Head of caudate nucleus (tissue), 42 donors: Measurements from ENCODE around the gene CHRNB2.
A peak's percentile ranks its signal among the peaks of the same experiment; 100 is the strongest.

Source experiments
- DNase-seq, 42 donors: peaks; one replicate each; pipeline versions ENCODE4 v3.0.0 to v3.0.0-alpha.2; 2020 to 2021; ENCODE audit warnings: mixed read lengths in 7 of 42
- intact Hi-C: fragments of 100-400 bp; cut with DNase I; formaldehyde crosslinking; loops from one replicate; pipeline ENCODE4 v1.15.0; 2022

The CHRNB2 gene

DNA sequence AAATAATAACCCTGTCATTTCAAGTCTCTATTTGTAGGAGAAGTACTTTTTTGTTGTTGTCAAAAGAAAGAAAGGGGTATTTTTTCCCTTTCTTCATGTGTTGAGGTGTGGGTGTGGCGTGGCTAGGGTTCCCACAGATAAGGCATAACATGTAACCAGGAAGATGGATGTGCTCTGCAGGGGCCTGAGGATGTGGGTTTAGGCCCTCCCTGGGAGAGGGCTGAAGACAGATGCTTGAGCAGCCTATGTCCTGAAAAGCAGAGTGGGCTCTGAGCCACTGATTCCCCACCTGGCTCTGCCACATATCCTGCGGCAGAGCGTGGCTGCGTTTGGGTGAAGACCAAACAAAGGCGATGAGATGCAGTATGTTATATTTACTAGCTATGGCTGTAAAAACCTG lies 54.3 kb downstream of the CHRNB2 start:
- intact Hi-C loops = no loop called here
- DNase-seq = no peak

DNA sequence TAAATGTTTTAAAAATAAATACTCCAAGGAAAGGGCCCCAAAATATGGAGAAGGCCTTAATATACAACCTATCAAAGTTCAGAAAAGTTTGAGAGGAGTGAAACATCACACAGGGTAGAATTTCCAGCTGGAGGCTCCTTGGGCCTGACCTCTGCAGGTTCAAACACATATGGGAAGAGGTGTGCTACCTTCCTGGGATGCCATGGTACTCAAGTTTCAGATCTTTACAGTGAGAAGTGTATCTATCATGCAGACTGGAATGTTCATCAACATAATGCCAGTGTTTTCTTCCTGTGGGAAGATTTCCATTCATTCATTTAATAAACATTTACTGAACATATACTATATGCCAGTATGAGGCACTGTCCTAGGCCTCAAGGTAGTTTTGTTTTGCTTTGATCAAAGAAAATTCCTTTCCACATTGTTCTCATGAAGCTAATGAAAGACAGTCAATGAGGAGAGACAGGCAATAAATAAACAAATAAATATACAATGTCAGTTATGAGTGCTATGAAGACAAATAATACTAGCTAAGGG lies 55.0 kb downstream of the CHRNB2 start:
- DNase-seq = no peak
- intact Hi-C loops = no loop called here

DNA sequence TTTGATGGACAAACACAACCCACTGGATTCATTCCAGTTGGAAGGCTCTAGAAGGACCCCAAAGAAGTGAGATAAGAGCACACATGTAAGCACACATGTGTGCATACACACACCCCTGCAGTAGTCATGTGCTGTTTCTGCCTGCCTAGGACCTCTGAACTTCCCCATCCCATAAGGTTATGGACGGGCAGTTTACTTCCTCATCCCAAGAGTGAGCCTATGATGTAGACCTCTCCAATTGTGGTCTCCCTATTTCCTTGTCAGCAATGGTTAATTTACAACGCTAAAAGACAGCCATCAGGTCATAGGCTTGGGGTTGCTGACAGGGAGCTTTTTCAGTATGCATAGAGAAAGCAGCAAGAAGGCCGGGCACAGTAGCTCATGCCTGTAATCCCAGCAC lies 55.8 kb downstream of the CHRNB2 start:
- intact Hi-C loops = no loop called here
- DNase-seq = no peak

DNA sequence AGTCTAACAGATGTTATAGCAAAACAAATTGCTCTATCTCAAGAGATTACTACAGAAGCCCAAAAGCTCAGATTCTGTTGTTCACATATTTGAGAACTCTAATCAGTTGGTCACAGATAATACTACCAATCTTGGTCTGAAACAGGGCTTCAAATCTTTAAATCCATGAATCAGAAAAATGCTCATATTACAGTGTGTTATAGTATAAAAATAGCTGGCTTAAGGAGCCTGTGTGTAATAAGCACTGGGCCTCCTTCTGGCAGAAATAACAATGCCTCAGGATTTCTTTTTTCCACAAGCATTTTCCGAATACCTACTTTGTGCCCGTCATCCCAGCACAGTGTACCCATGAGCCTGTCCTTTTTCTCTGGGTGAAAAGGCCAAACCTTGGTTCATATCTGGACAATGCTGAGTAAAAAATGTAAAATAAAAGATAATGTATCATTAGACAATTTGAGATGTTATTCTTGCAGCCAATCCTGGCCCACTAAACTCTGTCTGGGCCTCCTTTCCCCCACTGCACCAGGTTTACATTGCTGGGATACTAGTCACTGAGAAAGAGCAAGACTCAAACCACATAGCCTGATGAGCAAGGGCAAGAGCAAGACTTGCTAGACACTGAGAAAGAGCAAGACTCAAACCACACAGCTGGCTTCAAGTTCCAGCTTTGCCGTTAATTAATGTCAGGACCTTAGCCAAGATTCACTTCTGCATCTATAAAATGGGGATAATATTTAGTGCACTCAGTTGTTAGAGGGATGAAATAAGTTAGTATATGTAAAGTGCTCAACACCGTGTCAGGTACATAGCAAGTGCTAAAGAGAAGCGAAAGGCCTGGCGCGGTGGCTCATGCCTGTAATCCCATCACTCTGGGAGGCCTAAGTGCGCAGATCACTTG lies 57.4 kb downstream of the CHRNB2 start:
- intact Hi-C loops = loop anchor here (5.0 kb wide), 1 partner anchor 68 kb away; the partner anchor contains the start of gene UBE2Q1
- no peak for DNase-seq

DNA sequence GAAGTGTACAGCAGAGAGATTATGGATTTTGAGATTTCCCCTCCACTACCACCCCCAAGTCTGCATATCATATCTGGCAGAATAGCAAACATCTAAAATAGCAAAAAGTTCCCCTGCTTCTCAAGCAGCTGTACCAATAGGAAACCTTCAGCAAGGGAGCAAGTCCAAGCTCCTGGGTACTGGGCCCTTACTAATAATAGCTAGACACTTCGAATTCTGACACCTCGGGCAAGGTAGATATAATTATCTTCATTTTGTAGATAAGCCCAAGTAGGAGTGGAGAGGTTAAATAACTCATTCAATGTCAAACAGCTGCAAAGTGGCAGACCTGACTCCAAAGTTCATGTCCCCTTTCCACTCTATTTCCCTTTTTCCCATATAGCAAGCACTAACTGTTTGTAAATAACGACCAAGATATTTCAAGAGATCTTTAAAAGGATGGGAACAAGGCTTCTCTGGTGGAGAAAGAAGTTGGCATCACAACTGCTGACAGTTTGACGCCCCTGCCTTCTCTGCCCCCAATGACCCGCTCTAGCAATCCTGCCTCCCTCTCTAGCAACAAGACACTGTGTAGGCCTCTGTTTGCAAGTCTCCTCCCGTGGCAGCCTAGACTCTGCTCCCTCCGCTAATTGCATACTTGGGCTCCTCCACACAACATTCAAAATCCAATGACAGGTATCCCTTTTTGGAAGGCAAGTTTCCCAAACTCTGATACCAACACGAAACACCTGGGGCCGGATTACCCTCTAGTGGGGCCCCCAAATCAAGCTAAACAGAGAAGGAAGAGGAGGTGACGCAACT lies 59.1 kb downstream of the CHRNB2 start:
- intact Hi-C loops = loop anchor here (5.0 kb wide), 1 partner anchor 69 kb away; the partner anchor contains the start of gene UBE2Q1
- DNase-seq = peak in 2 of 42 donors; percentile 17 to 44

DNA sequence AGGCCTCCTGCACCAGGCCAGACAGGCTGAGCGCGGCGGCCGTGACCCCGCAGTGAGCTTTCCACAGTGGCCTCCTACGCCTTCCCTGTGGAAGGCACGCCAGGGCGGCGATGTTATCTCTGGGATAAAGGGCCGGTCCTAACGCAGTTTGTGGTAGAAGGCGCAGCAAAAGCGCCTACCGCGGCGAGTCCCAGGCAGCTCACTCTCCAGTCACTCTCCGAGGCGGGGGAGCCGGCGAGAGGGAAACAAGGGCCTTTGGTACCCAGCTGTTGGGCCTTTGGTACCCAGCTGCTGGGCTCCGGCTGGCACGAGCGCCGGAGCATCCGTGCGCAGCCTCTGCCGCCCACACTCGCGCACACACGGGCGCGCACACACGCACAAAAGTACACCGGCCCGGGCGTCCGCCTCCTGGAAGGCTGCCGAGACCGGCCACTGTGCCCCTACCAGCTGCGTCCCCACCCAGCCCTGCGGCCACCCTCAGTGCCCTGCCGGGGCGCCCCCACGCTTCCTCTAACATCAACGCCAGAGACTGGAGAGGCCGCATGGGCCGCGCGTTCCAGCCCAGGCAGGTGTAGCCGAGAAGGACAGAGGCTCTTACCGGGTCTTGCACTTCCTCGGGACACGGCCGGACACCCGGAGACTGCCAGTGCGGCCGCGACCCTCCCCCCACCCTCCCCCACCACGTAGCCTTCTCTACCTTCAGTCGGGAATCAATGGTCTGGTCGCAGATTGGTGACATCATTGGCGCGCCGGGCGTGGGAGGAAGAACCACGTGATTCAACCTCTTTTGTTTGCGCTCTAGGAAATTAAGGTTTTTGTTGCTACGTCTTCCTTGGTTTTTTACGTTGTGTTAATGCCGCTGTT lies 59.9 kb downstream of the CHRNB2 start:
- intact Hi-C loops = loop anchor here (5.0 kb wide), 1 partner anchor 70 kb away; the partner anchor contains the start of gene UBE2Q1
- DNase-seq = peak; percentile 72 to 96 (median 88)

DNA sequence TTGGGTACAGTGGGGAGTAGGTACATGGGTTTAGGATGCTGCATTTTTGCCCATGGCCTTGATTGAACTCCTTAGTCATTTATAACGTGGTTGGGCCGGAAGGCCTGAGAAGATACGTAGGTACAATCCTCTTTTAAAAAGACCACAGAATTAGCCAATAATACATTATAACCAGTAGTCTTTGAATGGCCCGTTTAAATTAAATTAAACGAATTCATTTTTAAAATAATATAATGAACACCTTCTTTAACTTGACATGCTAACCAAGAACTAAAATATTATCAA lies 60.5 kb downstream of the CHRNB2 start:
- no peak for DNase-seq
- intact Hi-C loops = loop anchor here (5.0 kb wide), 1 partner anchor 71 kb away; the partner anchor contains the start of gene UBE2Q1

DNA sequence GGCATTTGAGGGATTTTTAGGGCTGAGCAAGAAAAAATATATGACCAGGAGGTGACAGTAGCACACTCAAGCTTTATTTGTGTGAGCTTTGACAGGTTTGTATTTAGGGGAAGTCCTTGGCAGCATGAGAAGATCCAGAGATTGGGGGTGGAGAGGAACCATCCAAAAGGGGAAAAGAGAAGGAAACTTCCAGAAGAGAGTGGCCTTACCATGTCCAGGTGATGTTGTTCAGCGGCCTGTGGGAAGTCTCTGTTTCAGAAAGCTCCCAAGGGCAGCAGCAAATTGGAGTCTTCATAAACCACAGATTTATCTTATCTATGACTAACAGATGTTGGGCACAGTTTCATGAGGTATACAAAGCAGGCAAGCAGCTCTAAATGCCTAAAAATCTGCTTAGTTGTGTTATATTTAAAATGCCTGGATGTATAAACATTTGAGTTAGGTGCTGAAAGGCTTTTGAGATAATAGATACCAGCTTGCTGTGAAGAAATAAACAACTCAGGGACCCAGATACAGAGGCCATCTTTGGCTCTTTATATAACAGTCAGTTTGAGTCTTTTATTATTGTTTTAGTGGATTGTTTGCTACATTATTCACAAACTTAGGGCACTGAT lies 61.6 kb downstream of the CHRNB2 start:
- intact Hi-C loops = loop anchor here (5.0 kb wide), 1 partner anchor 72 kb away; the partner anchor contains the start of gene UBE2Q1
- DNase-seq = no peak
